Right lobe of liver (tissue), 6 donors: ENCODE results near the gene ATXN3. TPM values are rescaled to one million over a fixed set of nuclear protein-coding genes. Genes with fewer than 3 reads are reported as not detected.

Source experiments
- ATAC-seq, 4 donors: fragments of 200-7000 bp; cut with Tn5 transposase; one replicate each; pipeline ENCODE4 v1.9.1; 2020; ENCODE audit warnings: mild to moderate bottlenecking in 4 of 4, moderate library complexity in 4 of 4
- DNase-seq, 3 donors: peaks; one replicate each; pipeline ENCODE4 v3.0.0-alpha.2; 2020
- H3K27ac ChIP-seq, 3 donors: fragments of 200-600 bp; one replicate each; pipeline ENCODE4 v1.8.0; 2022
- H3K27me3 ChIP-seq, 2 donors: fragments of 200-600 bp; one replicate each; pipeline ENCODE4 v1.8.0; 2022
- H3K36me3 ChIP-seq, 4 donors: fragments of 200-600 bp; sonication (generic) in 1 of 4; one replicate each; pipeline versions ENCODE4 v1.5.1 to v1.8.0; 2017 to 2022; ENCODE audit warnings: control low read depth in 1 of 4
- H3K4me1 ChIP-seq, 4 donors: fragments of 200-600 bp; sonication (generic) in 1 of 4; one replicate each; pipeline versions ENCODE4 v1.5.1 to v1.8.0; 2017 to 2022; ENCODE audit warnings: control low read depth in 1 of 4
- H3K4me3 ChIP-seq, 3 donors: fragments of 200-600 bp; one replicate each; pipeline ENCODE4 v1.8.0; 2022
- H3K9me3 ChIP-seq, 4 donors: fragments of 200-600 bp; sonication (generic) in 1 of 4; one replicate each; pipeline versions ENCODE4 v1.5.1 to v1.8.0; 2017 to 2022; ENCODE audit warnings: control low read depth in 1 of 4
- CTCF ChIP-seq, 4 donors: fragments of 200-600 bp in 3 of 4; fragments of 450-650 bp in 1 of 4; IDR thresholded peaks; one replicate each; pipeline versions ENCODE4 v1.5.1 to v1.8.0; 2016 to 2022; ENCODE audit warnings: antibody characterized with exemption in 4 of 4, mild to moderate bottlenecking in 2 of 4
- POLR2A ChIP-seq: fragments of 450-650 bp; IDR thresholded peaks from one replicate; pipeline ENCODE4 v1.6.1; 2017; ENCODE audit warnings: antibody characterized with exemption, mild to moderate bottlenecking
- WGBS: methylation state at CpG from one replicate; pipeline ENCODE4 v1.1.6; 2018; ENCODE audit warnings: low coverage, low lambda C conversion rate; ENCODE audit not compliant: insufficient coverage; ENCODE audit errors: missing lambda C conversion rate; 5-methylcytosine and 5-hydroxymethylcytosine counted together
- intact Hi-C, 2 donors: fragments of 100-400 bp; cut with DNase I; formaldehyde crosslinking; loops; one replicate each; pipeline versions ENCODE4 v1.11.2 to v1.14.1; 2022
- total RNA-seq, 6 experiments: library from RNA; depleted of rRNA in 2 of 6; stranded (reverse); fragments of >200 nt in 2 of 6; fragmentation: NEBNext Ultra II Directional in 3 of 6; extraction: Animal tissue kit (Norgen Biotek cat#: 25700) in 3 of 6; gene quantifications; one replicate each; pipeline versions ENCODE4 v1.1.0 to v1.2.4, GENCODE V29; 2016 to 2023
- donor health status: DM: no; HTN: yes; CAD: no.
- donor health status: DM: no; HTN: no; CAD: no.
- donor health status: DM: no; HTN: no; CAD: no.
- donor health status: DM: no; HTN: yes; CAD: no.
- donor health status: DM: no; HTN: yes; CAD: no.

The ATXN3 gene
- total RNA-seq, 6 experiments from 2014 or later, result 5.5 to 15.4 (median 9.7) TPM

GRCh38 chr14:92108345-92109254 lies 2.2 kb upstream of the ATXN3 start:
- Histone ChIP-seq H3K4me3 (no peak overlapping the region), H3K4me1 (peaks cover 0 to 10% (median 2%) of the 10 kb centered on the region in 4 donors), H3K27me3 (no peaks in the 10 kb centered on the region), H3K27ac (no peak overlapping the region), H3K9me3 (no peaks in the 10 kb centered on the region), H3K36me3 (no peaks in the 10 kb centered on the region)
- DNase-seq (no peak), ATAC-seq (no peak)
- intact Hi-C loops, result no loop called here
- TF ChIP-seq POLR2A, result no peak
- TF ChIP-seq CTCF (IDR thresholded peaks at IDR 0.05), result no peak
- 20% methylated on average over 11 of the region's 11 CpGs for WGBS

GRCh38 chr14:92105893-92106142 lies 564 bp downstream of the ATXN3 start:
- intact Hi-C loops, result no loop called here
- H3K36me3 ChIP-seq, result no peaks in the 10 kb centered on the region
- H3K27me3 ChIP-seq, result no peaks in the 10 kb centered on the region
- ATAC-seq, result peak; percentile 15 to 33 (median 26)
- peak; percentile 43 to 62 (median 53) for DNase-seq
- peak overlapping the region; percentile 84 to 88 (median 86) for H3K27ac ChIP-seq
- H3K4me1 ChIP-seq, result peaks cover 0 to 18% (median 2%) of the 10 kb centered on the region in 4 donors
- 0% methylated on average over 10 of the region's 10 CpGs for WGBS
- peak overlapping the region; percentile 93 to 99 (median 99) for H3K4me3 ChIP-seq
- no peak for TF ChIP-seq CTCF (IDR thresholded peaks at IDR 0.05)
- TF ChIP-seq POLR2A, result no peak
- H3K9me3 ChIP-seq, result no peaks in the 10 kb centered on the region

GRCh38 chr14:92105073-92105892 lies 1.1 kb downstream of the ATXN3 start:
- Histone ChIP-seq H3K4me1 (peaks cover 0 to 18% (median 2%) of the 10 kb centered on the region in 4 donors), H3K27me3 (no peaks in the 10 kb centered on the region), H3K36me3 (no peaks in the 10 kb centered on the region), H3K9me3 (no peaks in the 10 kb centered on the region), H3K27ac (peak overlapping the region; percentile 84 to 88 (median 86)), H3K4me3 (peak overlapping the region; percentile 93 to 99 (median 99))
- ATAC-seq (peak; percentile 2 to 21 (median 6)), DNase-seq (no peak)
- intact Hi-C loops, result no loop called here
- TF ChIP-seq POLR2A (no peak), CTCF (IDR thresholded peaks at IDR 0.05) (no peak)
- 51% methylated on average over 16 of the region's 16 CpGs for WGBS

- 80% methylated on average over 7 of the region's 7 CpGs for WGBS
- ATAC-seq (no peak), DNase-seq (no peak)
- TF ChIP-seq POLR2A (no peak), CTCF (IDR thresholded peaks at IDR 0.05) (no peak)
- Histone ChIP-seq H3K4me1 (peaks cover 0 to 18% (median 2%) of the 10 kb centered on the region in 4 donors), H3K36me3 (no peaks in the 10 kb centered on the region), H3K4me3 (no peak overlapping the region), H3K27me3 (no peaks in the 10 kb centered on the region), H3K9me3 (no peaks in the 10 kb centered on the region), H3K27ac (no peak overlapping the region)
- intact Hi-C loops, result no loop called here
These were observed 2.9 kb downstream of the ATXN3 start for GRCh38 chr14:92103363-92103989.
